K562 (cell line): ENCODE results near the gene TSPAN3. TPM values are rescaled to one million over a fixed set of nuclear protein-coding genes. Genes with fewer than 3 reads are reported as not detected.
A peak's percentile ranks its signal among the peaks of the same experiment; 100 is the strongest.

Experiments used
- ATAC-seq: fragments of 200-7000 bp; cut with Tn5 transposase; 3 replicates; pipeline ENCODE4 v1.9.1; 2020; ENCODE audit warnings: moderate library complexity
- BruUV-seq: library from RNA; stranded (reverse); fragments of 400-500 nt; replicated peaks from 2 replicates; lab custom pipeline; 2021; lab: Mats Ljungman, UMichigan
- CTCF ChIA-PET: fragments of 300-600 bp; formaldehyde crosslinking; extraction: SDS; loops from one replicate; lab custom pipeline; 2021; ENCODE audit warnings: low intra/inter-chr PET ratio; lab: Yijun Ruan, JAX
- POLR2A ChIA-PET: fragments of 300-600, 350-650 bp; sonication (Branson Sonifier 250); formaldehyde crosslinking; extraction: SDS; loops from one replicate; lab custom pipeline; 2021; ENCODE audit warnings: antibody characterized with exemption, inconsistent platforms; lab: Yijun Ruan, JAX
- DNase-seq, 4 experiments: peaks; one replicate each; pipeline versions ENCODE4 v3.0.0 to v3.0.0-alpha.2; 2011 to 2018; ENCODE audit warnings: low spot score in 3 of 4, mixed read lengths in 3 of 4; ENCODE audit errors: extremely low read depth in 1 of 4
- FAIRE-seq: peaks from 2 replicates; lab custom pipeline; 2011; peaks lifted over from hg19 to GRCh38; lab: Jason Lieb, UNC
- H2AFZ ChIP-seq: 2 replicates; pipeline ENCODE4 v1.6.0; 2011; ENCODE audit warnings: low read depth, low read length, control low read depth, inconsistent platforms
- H3K27ac ChIP-seq: fragments of 200-600 bp; 3 replicates; pipeline ENCODE4 v1.8.0; 2011; ENCODE audit warnings: low read depth, mild to moderate bottlenecking, control low read depth, inconsistent platforms, low read length, moderate library complexity, mixed read lengths; ENCODE audit errors: extremely low read depth
- H3K27me3 ChIP-seq, 2 experiments: fragments of 300-600 bp in 1 of 2; 2 replicates in 1 of 2; 3 replicates in 1 of 2; pipeline versions ENCODE4 v1.6.0 to v1.8.0; 2011; ENCODE audit warnings: inconsistent platforms in 2 of 2, low read length in 2 of 2, mild to moderate bottlenecking in 1 of 2, mixed read lengths in 1 of 2, moderate library complexity in 1 of 2; ENCODE audit not compliant: control insufficient read depth in 2 of 2, insufficient read depth in 2 of 2
- H3K36me3 ChIP-seq: fragments of 300-600 bp; 3 replicates; pipeline ENCODE4 v1.8.0; 2011; ENCODE audit warnings: mild to moderate bottlenecking, low read length, inconsistent platforms; ENCODE audit not compliant: control insufficient read depth, insufficient read depth
- H3K4me1 ChIP-seq, 2 experiments: fragments of 200-600 bp in 1 of 2; replicated peaks in 1 of 2; 2 replicates in 1 of 2; 3 replicates in 1 of 2; pipeline versions ENCODE4 v1.5.1 to v1.8.0; 2011; ENCODE audit warnings: inconsistent platforms in 2 of 2, low read length in 2 of 2, mild to moderate bottlenecking in 1 of 2, mixed read lengths in 1 of 2, moderate library complexity in 1 of 2; ENCODE audit not compliant: control insufficient read depth in 2 of 2, insufficient read depth in 2 of 2
- H3K4me2 ChIP-seq: 2 replicates; pipeline ENCODE4 v1.6.1; 2011; ENCODE audit warnings: low read length, control low read depth, inconsistent platforms, mixed read lengths; ENCODE audit not compliant: insufficient read depth
- H3K4me3 ChIP-seq: fragments of 200-600 bp; sonication (generic), shearing (Covaris generic); 2 replicates; pipeline ENCODE4 v1.5.1; 2016; ENCODE audit warnings: control low read depth, inconsistent platforms
- H3K79me2 ChIP-seq: fragments of 200-600 bp; 3 replicates; pipeline ENCODE4 v1.8.0; 2011; ENCODE audit warnings: low read length, inconsistent platforms; ENCODE audit not compliant: control insufficient read depth, insufficient read depth
- H3K9ac ChIP-seq, 2 experiments: 2 replicates each; pipeline versions ENCODE4 v1.6.0 to v1.6.1; 2011; ENCODE audit warnings: low read depth in 2 of 2, low read length in 2 of 2, control low read depth in 1 of 2, inconsistent platforms in 1 of 2, mild to moderate bottlenecking in 1 of 2, mixed read lengths in 1 of 2; ENCODE audit not compliant: insufficient read depth in 1 of 2
- H3K9me1 ChIP-seq: one replicate; pipeline ENCODE4 v1.6.0; 2011; ENCODE audit warnings: inconsistent platforms, mild to moderate bottlenecking, low read length, moderate library complexity; ENCODE audit not compliant: control insufficient read depth, insufficient read depth
- H3K9me3 ChIP-seq: replicated peaks from 2 replicates; pipeline ENCODE4 v1.5.1; 2011; ENCODE audit warnings: low read depth, low read length, inconsistent platforms; ENCODE audit not compliant: control insufficient read depth, insufficient read depth
- H4K20me1 ChIP-seq: replicated peaks from 2 replicates; pipeline ENCODE4 v1.6.1; 2011; ENCODE audit warnings: low read length, inconsistent platforms, mixed read lengths; ENCODE audit not compliant: control insufficient read depth, insufficient read depth
- CEBPG ChIP-seq, 3 experiments: fragments of 200-800 bp in 1 of 3; sonication (Bioruptor generic) in 1 of 3; sonication (generic) in 1 of 3; formaldehyde crosslinking in 1 of 3; IDR thresholded peaks in 2 of 3; conservative IDR thresholded peaks in 1 of 3; 2 replicates each; pipeline versions ENCODE4 v1.6.1 to v1.8.0; 2016 to 2022; ENCODE audit warnings: missing compliant biosample characterization in 2 of 3, missing genetic modification characterization in 2 of 3, mild to moderate bottlenecking in 1 of 3, missing genetic modification reagents in 1 of 3
- FOXA3 ChIP-seq, 2 experiments: fragments of 450-650 bp in 1 of 2; sonication (generic) in 1 of 2; formaldehyde crosslinking; IDR thresholded peaks in 1 of 2; conservative IDR thresholded peaks in 1 of 2; 2 replicates each; pipeline versions ENCODE4 v1.4.0 to v1.8.0; 2020 to 2022; ENCODE audit warnings: mild to moderate bottlenecking in 2 of 2, missing genetic modification reagents in 1 of 2
- HMGN3 ChIP-seq: IDR thresholded peaks from 2 replicates; pipeline ENCODE4 v1.6.1; 2011; ENCODE audit warnings: borderline replicate concordance, low read depth, mild to moderate bottlenecking, mixed read lengths, low read length; ENCODE audit not compliant: insufficient read length; ENCODE audit errors: extremely low read depth
- IFI16 ChIP-seq: fragments of 250-450 bp; sonication (Bioruptor Pico); IDR thresholded peaks from 2 replicates; pipeline ENCODE4 v2.1.2; 2022; ENCODE audit warnings: mild to moderate bottlenecking, inconsistent platforms
- KDM5B ChIP-seq: fragments of 200-600 bp; sonication (generic); IDR thresholded peaks from 2 replicates; pipeline ENCODE4 v1.6.1; 2012; ENCODE audit warnings: low read depth, mild to moderate bottlenecking, moderate library complexity, low read length, control low read depth, inconsistent platforms; ENCODE audit not compliant: insufficient replicate concordance
- ZNF589 ChIP-seq: fragments of 200-800 bp; sonication (Bioruptor generic); IDR thresholded peaks from 2 replicates; pipeline ENCODE4 v1.6.1; 2016; ENCODE audit warnings: low read depth, missing genetic modification characterization, missing compliant biosample characterization
- ZNF766 ChIP-seq: fragments of 200-800 bp; sonication (Bioruptor generic); conservative IDR thresholded peaks from 2 replicates; pipeline ENCODE4 v1.6.1; 2016; ENCODE audit warnings: missing genetic modification characterization, missing compliant biosample characterization
- WGBS: fragments of 100-300 bp; shearing (Covaris generic); methylation state at CpG from one replicate; pipeline ENCODE4 v1.1.6; 2016; ENCODE audit warnings: low coverage, mixed read lengths; ENCODE audit not compliant: insufficient coverage; ENCODE audit errors: missing lambda C conversion rate; 5-methylcytosine and 5-hydroxymethylcytosine counted together
- in situ Hi-C: fragments of 300-500 bp; cut with MboI; formaldehyde crosslinking; loops from 4 replicates; pipeline ENCODE4 v1.15.0; 2018; ENCODE audit warnings: inconsistent platforms, mixed read lengths
- intact Hi-C: fragments of 100-400 bp; cut with micrococcal nuclease; formaldehyde crosslinking; loops from 2 replicates; pipeline ENCODE4 v1.14.2; 2022
- polyA plus RNA-seq, 8 experiments: library from polyadenylated mRNA; depleted of rRNA in 4 of 8; stranded (reverse) in 5 of 8; unstranded in 3 of 8; fragments of >200 nt; fragmentation: Nextera tagmentation in 2 of 8; fragmentation: Illumina TruSeq in 1 of 8; extraction: Ambion mirVana in 2 of 8; extraction: Trizol in 1 of 8; gene quantifications; 2 replicates each; pipeline versions ENCODE4 v1.2.1 to v1.2.3, GENCODE V29; 2011 to 2014; ENCODE audit warnings: inconsistent platforms in 1 of 8, missing spikeins in 1 of 8
- total RNA-seq, 7 experiments: library from RNA; depleted of rRNA in 6 of 7; stranded (reverse); fragments of >200 nt in 6 of 7; fragmentation: Illumina TruSeq in 2 of 7; extraction: Trizol in 2 of 7; gene quantifications; 2 replicates each; pipeline versions ENCODE4 v1.2.1 to v1.2.3, GENCODE V29; 2011 to 2021; ENCODE audit warnings: low replicate concordance in 1 of 7
- TF ChIP-seq, protein P1 (sequence below): sonication (generic); IDR thresholded peaks from 2 replicates; pipeline ENCODE4 v1.6.1; 2016
- TF ChIP-seq, protein P2 (sequence below): sonication (generic); formaldehyde crosslinking; IDR thresholded peaks from 2 replicates; pipeline ENCODE4 v1.8.0; 2022; ENCODE audit warnings: mild to moderate bottlenecking, missing genetic modification reagents

TSPAN3 gene
- total and polyA plus RNA-seq, 9 of the 15 experiments (the other 6 are each of a cell fraction or from before 2014, with no cell fraction given) = 14.3 to 144 (median 71.1) TPM

DNA sequence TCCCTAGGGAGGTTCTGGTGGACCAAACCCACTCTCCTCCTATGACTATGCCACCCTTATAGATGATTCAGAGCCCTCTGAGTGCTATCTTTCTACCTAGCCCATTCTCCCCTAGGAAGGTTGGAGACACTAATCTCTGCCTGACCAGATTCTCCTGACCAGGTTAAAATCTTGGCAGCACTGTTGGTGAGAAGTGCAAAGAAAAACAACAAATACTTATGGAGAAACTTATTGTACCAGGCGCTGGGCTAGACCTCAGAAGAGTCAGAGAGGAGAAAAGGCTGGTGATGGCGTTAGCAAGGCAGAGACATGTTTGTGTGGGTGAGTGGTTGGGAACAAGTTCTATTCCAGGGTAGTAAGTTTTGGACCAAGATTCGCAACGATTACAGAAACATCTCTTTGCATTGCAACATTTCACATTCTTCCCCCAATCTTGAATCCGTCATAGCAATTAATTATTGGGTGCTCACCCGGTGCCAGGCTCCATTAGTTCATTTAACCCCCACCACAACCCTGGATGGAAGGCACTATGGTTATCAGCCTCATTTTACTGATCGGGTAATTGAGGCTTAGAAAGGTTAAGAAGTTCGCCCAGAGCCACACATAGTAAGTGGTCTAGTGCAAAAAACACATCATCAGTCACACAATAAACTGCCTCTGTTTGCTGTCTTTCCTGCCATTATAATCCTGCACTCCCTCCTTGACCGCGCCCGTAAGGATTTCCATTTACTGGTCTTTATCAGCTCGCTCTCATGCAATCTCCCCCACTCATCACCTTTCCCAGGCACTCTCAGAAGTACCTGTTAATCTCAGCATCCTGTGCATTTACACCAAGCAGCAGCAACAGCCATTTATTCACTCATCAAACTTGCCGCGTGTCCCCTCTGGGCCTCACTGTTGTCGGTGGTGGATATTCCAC, 655 bp upstream of the TSPAN3 start (continued):
- TF ChIP-seq CEBPG (CRISPR knock-in tag; IDR thresholded peaks at IDR 0.05) (no peak), CEBPG (tag; conservative IDR thresholded peaks at IDR 0.05 in 1 of 2, IDR thresholded peaks at IDR 0.05 in 1 of 2) (peak in 1 of 2 experiments; percentile 37; a peak in 1 of 4 replicates), IFI16 (CRISPR knock-in tag) (no peak), ZNF589 (CRISPR knock-in tag) (no peak)
- TF ChIP-seq, protein P1, sequence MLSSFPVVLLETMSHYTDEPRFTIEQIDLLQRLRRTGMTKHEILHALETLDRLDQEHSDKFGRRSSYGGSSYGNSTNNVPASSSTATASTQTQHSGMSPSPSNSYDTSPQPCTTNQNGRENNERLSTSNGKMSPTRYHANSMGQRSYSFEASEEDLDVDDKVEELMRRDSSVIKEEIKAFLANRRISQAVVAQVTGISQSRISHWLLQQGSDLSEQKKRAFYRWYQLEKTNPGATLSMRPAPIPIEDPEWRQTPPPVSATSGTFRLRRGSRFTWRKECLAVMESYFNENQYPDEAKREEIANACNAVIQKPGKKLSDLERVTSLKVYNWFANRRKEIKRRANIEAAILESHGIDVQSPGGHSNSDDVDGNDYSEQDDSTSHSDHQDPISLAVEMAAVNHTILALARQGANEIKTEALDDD = peak; percentile 15; the same call in 1 of the 2 replicates

DNA sequence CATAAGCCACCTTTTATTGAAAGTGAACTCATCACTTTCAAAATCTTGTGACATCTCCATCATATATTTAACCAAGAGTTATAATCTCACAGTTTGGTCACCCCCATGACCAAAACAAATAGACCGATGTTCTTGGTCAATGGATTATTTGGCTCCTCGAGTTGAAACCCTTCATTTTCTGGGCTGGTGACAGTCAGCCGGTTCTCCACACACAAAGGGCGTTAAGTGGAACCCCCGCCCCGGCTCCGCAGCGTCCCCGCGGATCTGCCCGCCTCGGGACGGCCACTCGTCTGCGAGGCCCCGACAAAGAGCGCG, 772 bp downstream of the TSPAN3 start:
- peaks cover 5% of the 10 kb centered on the region for H3K9me1 ChIP-seq
- POLR2A ChIA-PET = interaction anchor here (0.6 kb wide), 1 partner anchor 12 kb away, joined by 4 read pairs; no protein-coding TSS in a partner anchor
- peak overlapping the region; percentile 84 for H3K4me2 ChIP-seq
- H3K9ac ChIP-seq = peak overlapping the region; percentile 74 to 97
- in situ Hi-C loops (no loop called here), intact Hi-C loops (no loop called here)
- ATAC-seq = no peak
- peaks cover 15 to 34% of the 10 kb centered on the region in 2 experiments for H3K4me1 ChIP-seq
- H3K36me3 ChIP-seq = peaks cover 8% of the 10 kb centered on the region; the same call in 1 of the 3 replicates
- 0 out of 2 replicates have a peak, but pooled peaks cover 9% of the 10 kb centered on the region for H4K20me1 ChIP-seq
- H3K27ac ChIP-seq = peak overlapping the region; percentile 65
- peak overlapping the region; percentile 92 for H2AFZ ChIP-seq
- 1% methylated on average over 18 of the region's 18 CpGs for WGBS
- TF ChIP-seq, protein P2, sequence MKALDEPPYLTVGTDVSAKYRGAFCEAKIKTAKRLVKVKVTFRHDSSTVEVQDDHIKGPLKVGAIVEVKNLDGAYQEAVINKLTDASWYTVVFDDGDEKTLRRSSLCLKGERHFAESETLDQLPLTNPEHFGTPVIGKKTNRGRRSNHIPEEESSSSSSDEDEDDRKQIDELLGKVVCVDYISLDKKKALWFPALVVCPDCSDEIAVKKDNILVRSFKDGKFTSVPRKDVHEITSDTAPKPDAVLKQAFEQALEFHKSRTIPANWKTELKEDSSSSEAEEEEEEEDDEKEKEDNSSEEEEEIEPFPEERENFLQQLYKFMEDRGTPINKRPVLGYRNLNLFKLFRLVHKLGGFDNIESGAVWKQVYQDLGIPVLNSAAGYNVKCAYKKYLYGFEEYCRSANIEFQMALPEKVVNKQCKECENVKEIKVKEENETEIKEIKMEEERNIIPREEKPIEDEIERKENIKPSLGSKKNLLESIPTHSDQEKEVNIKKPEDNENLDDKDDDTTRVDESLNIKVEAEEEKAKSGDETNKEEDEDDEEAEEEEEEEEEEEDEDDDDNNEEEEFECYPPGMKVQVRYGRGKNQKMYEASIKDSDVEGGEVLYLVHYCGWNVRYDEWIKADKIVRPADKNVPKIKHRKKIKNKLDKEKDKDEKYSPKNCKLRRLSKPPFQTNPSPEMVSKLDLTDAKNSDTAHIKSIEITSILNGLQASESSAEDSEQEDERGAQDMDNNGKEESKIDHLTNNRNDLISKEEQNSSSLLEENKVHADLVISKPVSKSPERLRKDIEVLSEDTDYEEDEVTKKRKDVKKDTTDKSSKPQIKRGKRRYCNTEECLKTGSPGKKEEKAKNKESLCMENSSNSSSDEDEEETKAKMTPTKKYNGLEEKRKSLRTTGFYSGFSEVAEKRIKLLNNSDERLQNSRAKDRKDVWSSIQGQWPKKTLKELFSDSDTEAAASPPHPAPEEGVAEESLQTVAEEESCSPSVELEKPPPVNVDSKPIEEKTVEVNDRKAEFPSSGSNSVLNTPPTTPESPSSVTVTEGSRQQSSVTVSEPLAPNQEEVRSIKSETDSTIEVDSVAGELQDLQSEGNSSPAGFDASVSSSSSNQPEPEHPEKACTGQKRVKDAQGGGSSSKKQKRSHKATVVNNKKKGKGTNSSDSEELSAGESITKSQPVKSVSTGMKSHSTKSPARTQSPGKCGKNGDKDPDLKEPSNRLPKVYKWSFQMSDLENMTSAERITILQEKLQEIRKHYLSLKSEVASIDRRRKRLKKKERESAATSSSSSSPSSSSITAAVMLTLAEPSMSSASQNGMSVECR = 0 out of 2 replicates have a peak, but pooled peaks have one; percentile 4
- no peak for TF ChIP-seq KDM5B
- peak; percentile 8 for TF ChIP-seq HMGN3
- TF ChIP-seq FOXA3 (CRISPR knock-in tag; conservative IDR thresholded peaks at IDR 0.05 in 1 of 2, IDR thresholded peaks at IDR 0.05 in 1 of 2) = 0 out of 4 replicates have a peak, but pooled peaks of 1 of the 2 experiments have one; percentile 29
- TF ChIP-seq ZNF766 (CRISPR knock-in tag) = peak; percentile 50; the same call in 1 of the 2 replicates
- peaks cover 7 to 19% of the 10 kb centered on the region in 2 experiments; a peak in 3 of 5 replicates for H3K27me3 ChIP-seq
- CTCF ChIA-PET = interaction anchor here (0.6 kb wide), 1 partner anchor 24 kb away, joined by 3 read pairs; no protein-coding TSS in a partner anchor
- no TSS peak for BruUV-seq
- DNase-seq = no peak
- FAIRE-seq = peak; percentile 59
- H3K79me2 ChIP-seq = peaks cover 40% of the 10 kb centered on the region
- peak overlapping the region; percentile 81 for H3K4me3 ChIP-seq
- H3K9me3 ChIP-seq = no peaks in the 10 kb centered on the region
